Fibroblast of peridontal ligament (primary cell): ENCODE measurements around the gene STRA6.

Experiments
- DNase-seq: peaks from one replicate; pipeline ENCODE4 v3.0.0-alpha.2; 2010; ENCODE audit errors: extremely low read depth

STRA6 gene

GRCh38 chr15:74180881-74181602 lies 21.5 kb downstream of the STRA6 start:
- no peak for DNase-seq

- DNase-seq, result peak; percentile 15
Measured at GRCh38 chr15:74179983-74180880, 22.4 kb downstream of the STRA6 start.

GRCh38 chr15:74179101-74179841 lies 23.3 kb downstream of the STRA6 start:
- DNase-seq, result peak; percentile 82

GRCh38 chr15:74178326-74179100 lies 24.1 kb downstream of the STRA6 start:
- DNase-seq, result no peak

- no peak for DNase-seq
Measured at GRCh38 chr15:74176262-74177214, 26.0 kb downstream of the STRA6 start.

GRCh38 chr15:74175271-74176191 lies 27.1 kb downstream of the STRA6 start:
- no peak for DNase-seq

- no peak for DNase-seq
Measured at GRCh38 chr15:74174958-74175253, 27.7 kb downstream of the STRA6 start.

- DNase-seq, result peak; percentile 22
Measured at GRCh38 chr15:74174219-74174957, 28.2 kb downstream of the STRA6 start.

GRCh38 chr15:74173380-74174218 lies 29.0 kb downstream of the STRA6 start, which contains the start of gene ISLR:
ISLR (plus strand) TSS chr15:74173710; CDS start chr15:74174859, 1,149 bp downstream.
- DNase-seq, result peak; percentile 78

- peak; percentile 35 for DNase-seq
Measured at GRCh38 chr15:74172701-74173379, 29.7 kb downstream of the STRA6 start.

GRCh38 chr15:74171965-74172541 lies 30.5 kb downstream of the STRA6 start:
- DNase-seq, result no peak

- no peak for DNase-seq
Measured at GRCh38 chr15:74170875-74171578, 31.6 kb downstream of the STRA6 start.

- no peak for DNase-seq
Measured at GRCh38 chr15:74170071-74170844, 32.3 kb downstream of the STRA6 start.

- no peak for DNase-seq
Measured at GRCh38 chr15:74168711-74169126, 33.9 kb downstream of the STRA6 start.

GRCh38 chr15:74167891-74168331 lies 34.7 kb downstream of the STRA6 start:
- no peak for DNase-seq
